Measurements from ENCODE around the gene PTPN1. TPM values are rescaled to one million over a fixed set of nuclear protein-coding genes. Genes with fewer than 3 reads are reported as not detected.

PTPN1 gene
- total and polyA plus RNA-seq, 2 of the 13 experiments (the other 11 are each of a cell fraction or from before 2014, with no cell fraction given): 17.7 to 37.2 TPM

DNA sequence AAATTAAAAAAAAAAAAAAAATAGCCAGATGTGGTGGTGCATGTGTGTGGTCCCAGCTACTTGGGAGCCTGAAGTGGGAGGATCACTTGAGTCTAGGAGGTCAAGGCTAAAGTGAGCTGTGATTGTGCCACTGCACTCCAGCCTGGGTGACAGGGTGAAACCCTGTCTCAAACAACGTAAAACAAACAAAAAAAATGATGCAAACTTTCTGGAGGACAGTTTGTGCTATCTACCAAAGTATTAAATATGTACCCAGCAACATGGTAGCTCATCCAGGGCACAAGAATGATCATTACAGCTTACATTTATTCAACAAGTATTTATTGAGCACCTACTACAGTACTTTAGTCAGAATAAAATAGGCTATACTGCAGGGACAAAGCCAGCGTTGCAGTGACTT is 40.4 kb upstream of the PTPN1 start (continued):
- peak; percentile 60; the same call in 1 of the 2 replicates for TF ChIP-seq GATAD2A (CRISPR knock-in tag; IDR thresholded peaks at IDR 0.05)
- TF ChIP-seq, protein P1, sequence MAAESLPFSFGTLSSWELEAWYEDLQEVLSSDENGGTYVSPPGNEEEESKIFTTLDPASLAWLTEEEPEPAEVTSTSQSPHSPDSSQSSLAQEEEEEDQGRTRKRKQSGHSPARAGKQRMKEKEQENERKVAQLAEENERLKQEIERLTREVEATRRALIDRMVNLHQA (CRISPR knock-in tag; IDR thresholded peaks at IDR 0.05): no peak

DNA sequence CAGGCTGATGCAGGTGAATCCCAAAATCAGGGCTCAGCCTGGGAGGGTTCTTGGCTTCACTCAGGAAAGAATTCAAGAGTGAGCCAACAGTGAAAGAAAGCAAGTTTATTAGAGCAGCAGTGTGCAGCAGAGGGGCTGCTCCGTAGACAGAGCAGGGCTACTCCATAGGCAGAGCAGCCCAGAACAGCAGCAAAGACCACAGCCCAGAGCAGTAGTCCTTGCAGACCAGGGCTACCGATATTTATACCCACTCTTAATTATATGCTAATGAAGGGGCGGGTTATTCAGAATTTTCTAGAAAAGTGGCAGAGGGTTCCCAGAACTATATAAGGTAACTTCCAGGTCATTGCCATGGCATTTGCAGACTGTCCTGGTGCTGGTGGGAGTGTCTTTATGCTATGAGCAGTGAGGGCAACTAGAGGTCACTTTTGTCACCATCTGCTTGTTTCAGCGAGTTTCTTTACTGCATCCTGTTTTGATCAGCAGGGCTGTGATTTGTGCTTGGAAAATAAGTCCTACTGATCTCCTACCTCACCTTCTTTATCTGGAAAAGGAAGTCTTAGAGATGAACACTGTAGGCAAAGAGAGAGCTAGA is 39.8 kb upstream of the PTPN1 start:
- ATAC-seq: peak; percentile 42
- in situ Hi-C loops (cut with HindIII; ENCODE audit: extremely low pct_ligation_motif_present, low pct_unique_long_range_greater_than_20kb): no loop called here
- intact Hi-C loops (cut with micrococcal nuclease; ENCODE audit: unreplicated experiment): no loop called here
- TF ChIP-seq, protein P2, sequence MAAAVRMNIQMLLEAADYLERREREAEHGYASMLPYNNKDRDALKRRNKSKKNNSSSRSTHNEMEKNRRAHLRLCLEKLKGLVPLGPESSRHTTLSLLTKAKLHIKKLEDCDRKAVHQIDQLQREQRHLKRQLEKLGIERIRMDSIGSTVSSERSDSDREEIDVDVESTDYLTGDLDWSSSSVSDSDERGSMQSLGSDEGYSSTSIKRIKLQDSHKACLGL (CRISPR knock-in tag; IDR thresholded peaks at IDR 0.05): no peak
- TF ChIP-seq, protein P3, sequence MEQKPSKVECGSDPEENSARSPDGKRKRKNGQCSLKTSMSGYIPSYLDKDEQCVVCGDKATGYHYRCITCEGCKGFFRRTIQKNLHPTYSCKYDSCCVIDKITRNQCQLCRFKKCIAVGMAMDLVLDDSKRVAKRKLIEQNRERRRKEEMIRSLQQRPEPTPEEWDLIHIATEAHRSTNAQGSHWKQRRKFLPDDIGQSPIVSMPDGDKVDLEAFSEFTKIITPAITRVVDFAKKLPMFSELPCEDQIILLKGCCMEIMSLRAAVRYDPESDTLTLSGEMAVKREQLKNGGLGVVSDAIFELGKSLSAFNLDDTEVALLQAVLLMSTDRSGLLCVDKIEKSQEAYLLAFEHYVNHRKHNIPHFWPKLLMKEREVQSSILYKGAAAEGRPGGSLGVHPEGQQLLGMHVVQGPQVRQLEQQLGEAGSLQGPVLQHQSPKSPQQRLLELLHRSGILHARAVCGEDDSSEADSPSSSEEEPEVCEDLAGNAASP (CRISPR knock-in tag; IDR thresholded peaks at IDR 0.05; ENCODE audit: borderline replicate concordance): no peak
- TF ChIP-seq ZNF570 (CRISPR knock-in tag; IDR thresholded peaks at IDR 0.05; ENCODE audit: borderline replicate concordance) (no peak), ZKSCAN8 (CRISPR knock-in tag; IDR thresholded peaks at IDR 0.05; ENCODE audit: borderline replicate concordance) (no peak), PAWR (CRISPR knock-in tag; IDR thresholded peaks at IDR 0.05; ENCODE audit: borderline replicate concordance) (no peak), RARA (CRISPR knock-in tag; IDR thresholded peaks at IDR 0.05) (peak; percentile 68; the same call in 1 of the 2 replicates), ZNF143 (CRISPR knock-in tag; IDR thresholded peaks at IDR 0.05) (peak; percentile 33; the same call in 1 of the 2 replicates), ZNF232 (CRISPR knock-in tag; IDR thresholded peaks at IDR 0.05; ENCODE audit: borderline replicate concordance) (0 out of 2 replicates have a peak, but pooled peaks have one; percentile 39), ADNP (CRISPR knock-in tag; IDR thresholded peaks at IDR 0.05) (no peak), ZNF780A (CRISPR knock-in tag; IDR thresholded peaks at IDR 0.05) (no peak), KLF11 (CRISPR knock-in tag; IDR thresholded peaks at IDR 0.05) (no peak), TOPORS (CRISPR knock-in tag; IDR thresholded peaks at IDR 0.05) (no peak)
- TF ChIP-seq, protein P4, sequence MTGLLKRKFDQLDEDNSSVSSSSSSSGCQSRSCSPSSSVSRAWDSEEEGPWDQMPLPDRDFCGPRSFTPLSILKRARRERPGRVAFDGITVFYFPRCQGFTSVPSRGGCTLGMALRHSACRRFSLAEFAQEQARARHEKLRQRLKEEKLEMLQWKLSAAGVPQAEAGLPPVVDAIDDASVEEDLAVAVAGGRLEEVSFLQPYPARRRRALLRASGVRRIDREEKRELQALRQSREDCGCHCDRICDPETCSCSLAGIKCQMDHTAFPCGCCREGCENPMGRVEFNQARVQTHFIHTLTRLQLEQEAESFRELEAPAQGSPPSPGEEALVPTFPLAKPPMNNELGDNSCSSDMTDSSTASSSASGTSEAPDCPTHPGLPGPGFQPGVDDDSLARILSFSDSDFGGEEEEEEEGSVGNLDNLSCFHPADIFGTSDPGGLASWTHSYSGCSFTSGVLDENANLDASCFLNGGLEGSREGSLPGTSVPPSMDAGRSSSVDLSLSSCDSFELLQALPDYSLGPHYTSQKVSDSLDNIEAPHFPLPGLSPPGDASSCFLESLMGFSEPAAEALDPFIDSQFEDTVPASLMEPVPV (CRISPR knock-in tag; IDR thresholded peaks at IDR 0.05): no peak
- TF ChIP-seq, protein P5, sequence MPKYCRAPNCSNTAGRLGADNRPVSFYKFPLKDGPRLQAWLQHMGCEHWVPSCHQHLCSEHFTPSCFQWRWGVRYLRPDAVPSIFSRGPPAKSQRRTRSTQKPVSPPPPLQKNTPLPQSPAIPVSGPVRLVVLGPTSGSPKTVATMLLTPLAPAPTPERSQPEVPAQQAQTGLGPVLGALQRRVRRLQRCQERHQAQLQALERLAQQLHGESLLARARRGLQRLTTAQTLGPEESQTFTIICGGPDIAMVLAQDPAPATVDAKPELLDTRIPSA (CRISPR knock-in tag; IDR thresholded peaks at IDR 0.05; ENCODE audit: borderline replicate concordance): no peak
- TF ChIP-seq, protein P6, sequence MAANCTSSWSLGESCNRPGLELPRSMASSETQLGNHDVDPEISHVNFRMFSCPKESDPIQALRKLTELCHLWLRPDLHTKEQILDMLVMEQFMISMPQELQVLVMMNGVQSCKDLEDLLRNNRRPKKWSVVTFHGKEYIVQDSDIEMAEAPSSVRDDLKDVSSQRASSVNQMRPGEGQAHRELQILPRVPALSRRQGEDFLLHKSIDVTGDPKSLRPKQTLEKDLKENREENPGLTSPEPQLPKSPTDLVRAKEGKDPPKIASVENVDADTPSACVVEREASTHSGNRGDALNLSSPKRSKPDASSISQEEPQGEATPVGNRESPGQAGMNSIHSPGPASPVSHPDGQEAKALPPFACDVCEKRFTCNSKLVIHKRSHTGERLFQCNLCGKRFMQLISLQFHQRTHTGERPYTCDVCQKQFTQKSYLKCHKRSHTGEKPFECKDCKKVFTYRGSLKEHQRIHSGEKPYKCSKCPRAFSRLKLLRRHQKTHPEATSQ (CRISPR knock-in tag; IDR thresholded peaks at IDR 0.05; ENCODE audit: borderline replicate concordance): no peak

More for the DNA sequence above, 39.8 kb upstream of the PTPN1 start:
- POLR2A ChIA-PET: interaction anchor here (1.1 to 2.0 kb wide), 6 partner anchors 8 to 317 kb away, joined by 3 to 19 read pairs (median 4); partner anchors contain the start of genes CEBPB and PEDS1
- H3K79me2 ChIP-seq (ENCODE audit: insufficient read depth, low read length): no peaks in the 10 kb centered on the region
- no peak overlapping the region for H3K4me3 ChIP-seq (replicated peaks in 1 of 3; ENCODE audit: insufficient read depth in 1 of 3, low read depth in 2 of 3, low read length in 3 of 3)
- H3K4me1 ChIP-seq (ENCODE audit: insufficient read depth, low read length): peaks cover 53% of the 10 kb centered on the region
- 12% methylated on average over 4 of the region's 4 CpGs for WGBS (ENCODE audit: low lambda C conversion rate)
- no TSS peak for BruUV-seq (replicated peaks)
- H3K27ac ChIP-seq (ENCODE audit: extremely low read length, insufficient read depth, low read length): no peak overlapping the region
- no peaks in the 10 kb centered on the region for H3K36me3 ChIP-seq (replicated peaks in 1 of 2; ENCODE audit: control insufficient read depth in 1 of 2, insufficient read depth in 2 of 2, low read length in 2 of 2)
- FAIRE-seq (no peak), DNase-seq (ENCODE audit: low spot score) (no peak)
- peak overlapping the region; percentile 9; the same call in 1 of the 2 replicates for H3K4me2 ChIP-seq (ENCODE audit: low read depth, low read length)
- no peaks in the 10 kb centered on the region for H3K9me3 ChIP-seq (ENCODE audit: low read length)
- no peak overlapping the region for H2AFZ ChIP-seq (ENCODE audit: low read length)
- H4K20me1 ChIP-seq (ENCODE audit: insufficient read depth, low read length): no peaks in the 10 kb centered on the region
- H3K27me3 ChIP-seq (ENCODE audit: control insufficient read depth in 1 of 2, insufficient read depth in 2 of 2, low read length in 2 of 2): no peaks in the 10 kb centered on the region
- H3K9ac ChIP-seq (ENCODE audit: insufficient read depth, low read depth, low read length): no peak overlapping the region
- CTCF ChIA-PET (ENCODE audit: low intra/inter-chr PET ratio, low total read pairs): interaction anchor here (0.7 kb wide), 1 partner anchor 370 kb away, joined by 3 read pairs; no protein-coding TSS in a partner anchor
